Loucy (cell line): ENCODE results near the gene POFUT1.

Experiments
- H2AFZ ChIP-seq: fragments of 200-600 bp; sonication (generic); 2 replicates; pipeline ENCODE4 v1.6.0; 2016; ENCODE audit warnings: antibody characterized with exemption, mild to moderate bottlenecking, low read length, moderate library complexity
- H3F3A ChIP-seq: fragments of 200-600 bp; 2 replicates; pipeline ENCODE4 v1.6.0; 2016; ENCODE audit warnings: antibody characterized with exemption, low read depth, mild to moderate bottlenecking
- H3K27me3 ChIP-seq: fragments of 200-600 bp; sonication (generic); 2 replicates; pipeline ENCODE4 v1.6.1; 2014; ENCODE audit warnings: low read length, mild to moderate bottlenecking; ENCODE audit not compliant: insufficient read depth, poor library complexity, severe bottlenecking
- H3K36me3 ChIP-seq: fragments of 200-600 bp; sonication (generic); 2 replicates; pipeline ENCODE4 v1.6.1; 2016; ENCODE audit warnings: low read length; ENCODE audit not compliant: insufficient read depth
- H3K4me1 ChIP-seq: fragments of 200-600 bp; sonication (generic); 2 replicates; pipeline ENCODE4 v1.5.1; 2014; ENCODE audit warnings: low read length, mild to moderate bottlenecking; ENCODE audit not compliant: insufficient read depth, poor library complexity, severe bottlenecking
- H3K4me2 ChIP-seq: fragments of 200-600 bp; sonication (generic); 2 replicates; pipeline ENCODE4 v1.6.0; 2014; ENCODE audit warnings: antibody characterized with exemption, low read length, low read depth, mild to moderate bottlenecking; ENCODE audit not compliant: poor library complexity, severe bottlenecking
- H3K4me3 ChIP-seq: fragments of 200-600 bp; sonication (generic); 2 replicates; pipeline ENCODE4 v1.5.1; 2014; ENCODE audit warnings: low read length, mild to moderate bottlenecking, mixed read lengths; ENCODE audit not compliant: poor library complexity, severe bottlenecking
- H3K79me2 ChIP-seq: fragments of 200-600 bp; sonication (generic); 2 replicates; pipeline ENCODE4 v1.6.1; 2014; ENCODE audit warnings: low read length; ENCODE audit not compliant: insufficient read depth
- H3K9ac ChIP-seq: fragments of 200-600 bp; sonication (generic); 2 replicates; pipeline ENCODE4 v1.6.0; 2014; ENCODE audit warnings: mild to moderate bottlenecking, low read depth, low read length, moderate library complexity; ENCODE audit not compliant: poor library complexity, severe bottlenecking
- H3K9me2 ChIP-seq: fragments of 200-600 bp; sonication (generic); replicated peaks from 2 replicates; pipeline ENCODE4 v1.6.1; 2016; ENCODE audit warnings: low read depth, low read length, mixed read lengths
- H3K9me3 ChIP-seq: fragments of 200-600 bp; sonication (generic); 2 replicates; pipeline ENCODE4 v1.6.1; 2014; ENCODE audit warnings: mild to moderate bottlenecking, antibody characterized with exemption, low read length, low read depth; ENCODE audit not compliant: insufficient read depth
- H4K20me1 ChIP-seq: fragments of 200-600 bp; sonication (generic); 2 replicates; pipeline ENCODE4 v1.6.0; 2014; ENCODE audit warnings: antibody characterized with exemption, low read length, mild to moderate bottlenecking; ENCODE audit not compliant: insufficient read depth, poor library complexity, severe bottlenecking
- EZH2phosphoT487 ChIP-seq: fragments of 200-600 bp; IDR thresholded peaks from 2 replicates; pipeline ENCODE4 v1.6.1; 2018; ENCODE audit warnings: antibody characterized with exemption, mild to moderate bottlenecking, moderate library complexity, borderline replicate concordance
- TF ChIP-seq, protein P1 (sequence below): fragments of 200-600 bp; sonication (generic); conservative IDR thresholded peaks from 2 replicates; pipeline ENCODE4 v1.5.1; 2014; ENCODE audit warnings: mild to moderate bottlenecking, antibody characterized with exemption, low read length

The POFUT1 gene

DNA sequence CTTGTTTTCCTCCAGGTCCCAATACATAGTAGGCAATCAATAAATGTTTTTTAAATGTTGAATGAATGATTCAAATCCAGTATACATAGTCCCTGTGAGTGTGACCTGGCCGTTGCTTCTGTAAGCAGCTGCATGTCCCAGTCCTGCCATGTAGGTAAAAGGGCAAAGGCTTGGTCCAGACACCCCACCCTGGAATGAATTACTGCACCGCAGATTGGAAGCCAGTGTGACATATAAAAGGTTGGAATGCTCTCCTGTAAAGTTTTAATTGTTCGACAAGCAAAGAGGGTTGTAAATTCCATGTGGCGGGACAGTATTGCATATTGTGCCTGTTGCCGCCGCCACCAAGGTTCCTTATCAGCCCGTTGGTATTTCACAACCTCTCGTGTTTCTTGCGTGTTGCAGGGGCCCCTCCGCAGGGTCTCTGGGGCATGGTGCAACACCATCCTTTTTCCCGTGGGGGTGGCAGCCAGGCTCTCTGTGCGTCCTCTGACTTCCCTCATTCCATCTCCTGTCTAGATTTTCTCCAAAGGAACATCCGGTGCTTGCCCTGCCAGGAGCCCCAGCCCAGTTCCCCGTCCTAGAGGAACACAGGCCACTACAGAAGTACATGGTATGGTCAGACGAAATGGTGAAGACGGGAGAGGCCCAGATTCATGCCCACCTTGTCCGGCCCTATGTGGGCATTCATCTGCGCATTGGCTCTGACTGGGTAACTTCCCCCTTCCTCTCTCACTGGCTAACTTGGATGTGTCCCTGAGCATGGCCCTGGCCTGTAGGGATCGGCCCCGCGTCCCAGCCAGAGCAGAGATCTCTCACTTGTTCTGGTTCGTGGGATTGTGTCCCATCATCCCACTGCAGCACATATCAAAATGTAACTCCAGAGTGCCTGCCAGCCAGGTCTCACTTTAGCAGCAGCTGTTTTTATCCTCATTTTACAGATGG, 20.3 kb downstream of the POFUT1 start:
- Histone ChIP-seq H2AFZ (no peak overlapping the region), H3K9ac (no peak overlapping the region), H3K4me3 (no peak overlapping the region), H3K79me2 (no peaks in the 10 kb centered on the region), H3K27me3 (no peaks in the 10 kb centered on the region), H3K9me3 (no peaks in the 10 kb centered on the region), H3K4me1 (peaks cover 5% of the 10 kb centered on the region), H3F3A (no peaks in the 10 kb centered on the region), H4K20me1 (no peaks in the 10 kb centered on the region), H3K36me3 (peaks cover 48% of the 10 kb centered on the region; the same call in 1 of the 2 replicates), H3K4me2 (no peak overlapping the region), H3K9me2 (no peaks in the 10 kb centered on the region)
- TF ChIP-seq, protein P1, sequence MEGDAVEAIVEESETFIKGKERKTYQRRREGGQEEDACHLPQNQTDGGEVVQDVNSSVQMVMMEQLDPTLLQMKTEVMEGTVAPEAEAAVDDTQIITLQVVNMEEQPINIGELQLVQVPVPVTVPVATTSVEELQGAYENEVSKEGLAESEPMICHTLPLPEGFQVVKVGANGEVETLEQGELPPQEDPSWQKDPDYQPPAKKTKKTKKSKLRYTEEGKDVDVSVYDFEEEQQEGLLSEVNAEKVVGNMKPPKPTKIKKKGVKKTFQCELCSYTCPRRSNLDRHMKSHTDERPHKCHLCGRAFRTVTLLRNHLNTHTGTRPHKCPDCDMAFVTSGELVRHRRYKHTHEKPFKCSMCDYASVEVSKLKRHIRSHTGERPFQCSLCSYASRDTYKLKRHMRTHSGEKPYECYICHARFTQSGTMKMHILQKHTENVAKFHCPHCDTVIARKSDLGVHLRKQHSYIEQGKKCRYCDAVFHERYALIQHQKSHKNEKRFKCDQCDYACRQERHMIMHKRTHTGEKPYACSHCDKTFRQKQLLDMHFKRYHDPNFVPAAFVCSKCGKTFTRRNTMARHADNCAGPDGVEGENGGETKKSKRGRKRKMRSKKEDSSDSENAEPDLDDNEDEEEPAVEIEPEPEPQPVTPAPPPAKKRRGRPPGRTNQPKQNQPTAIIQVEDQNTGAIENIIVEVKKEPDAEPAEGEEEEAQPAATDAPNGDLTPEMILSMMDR = no peak
- no peak for TF ChIP-seq EZH2phosphoT487

DNA sequence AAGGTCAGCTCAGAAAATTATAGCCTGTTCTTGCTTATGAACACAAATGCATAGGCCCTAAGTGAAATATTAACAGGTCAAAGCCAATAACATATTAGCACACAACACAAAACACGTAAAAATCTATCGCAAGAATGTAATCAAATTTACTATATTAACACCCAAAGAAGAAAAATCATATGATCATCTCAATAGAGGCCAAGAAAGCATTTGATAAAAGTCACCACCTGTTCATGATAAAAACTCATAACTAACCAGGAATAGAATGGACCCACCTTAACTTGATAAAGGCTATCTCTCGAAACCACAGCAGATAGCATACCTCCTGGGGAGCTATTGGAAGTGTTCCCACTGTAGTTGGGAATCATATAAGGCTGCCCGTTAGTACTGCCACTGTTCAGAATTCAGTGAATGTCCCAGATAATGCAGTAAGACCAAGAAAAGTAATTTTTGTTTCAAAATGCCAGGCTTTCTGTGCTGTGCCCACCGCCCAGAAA, 21.6 kb downstream of the POFUT1 start:
- peaks cover 47% of the 10 kb centered on the region; the same call in 1 of the 2 replicates for H3K36me3 ChIP-seq
- no peaks in the 10 kb centered on the region for H3K9me2 ChIP-seq
- no peaks in the 10 kb centered on the region for H3K79me2 ChIP-seq

DNA sequence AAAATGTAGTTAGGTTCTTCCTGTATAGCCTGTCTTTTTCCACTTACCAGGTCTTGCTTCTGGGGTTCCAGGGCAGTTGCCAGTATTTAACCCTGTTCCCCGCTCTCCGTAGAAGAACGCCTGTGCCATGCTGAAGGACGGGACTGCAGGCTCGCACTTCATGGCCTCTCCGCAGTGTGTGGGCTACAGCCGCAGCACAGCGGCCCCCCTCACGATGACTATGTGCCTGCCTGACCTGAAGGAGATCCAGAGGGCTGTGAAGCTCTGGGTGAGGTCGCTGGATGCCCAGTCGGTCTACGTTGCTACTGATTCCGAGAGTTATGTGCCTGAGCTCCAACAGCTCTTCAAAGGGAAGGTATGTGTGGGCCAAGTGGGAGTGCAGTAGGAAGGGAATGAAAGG, 23.0 kb downstream of the POFUT1 start:
- Histone ChIP-seq H3K27me3 (no peaks in the 10 kb centered on the region), H3K4me3 (no peak overlapping the region), H3K4me2 (no peak overlapping the region), H3K9ac (no peak overlapping the region), H3K4me1 (peaks cover 5% of the 10 kb centered on the region), H3K36me3 (peaks cover 59% of the 10 kb centered on the region; the same call in 1 of the 2 replicates), H2AFZ (no peak overlapping the region), H3K9me2 (no peaks in the 10 kb centered on the region), H4K20me1 (no peaks in the 10 kb centered on the region), H3F3A (no peaks in the 10 kb centered on the region), H3K79me2 (no peaks in the 10 kb centered on the region), H3K9me3 (no peaks in the 10 kb centered on the region)
- TF ChIP-seq EZH2phosphoT487 = no peak
- TF ChIP-seq, protein P1 = no peak

More for the DNA sequence above, 21.6 kb downstream of the POFUT1 start:
- Histone ChIP-seq H2AFZ (no peak overlapping the region), H3K9ac (no peak overlapping the region), H3K9me3 (no peaks in the 10 kb centered on the region), H3F3A (no peaks in the 10 kb centered on the region), H3K4me1 (peaks cover 5% of the 10 kb centered on the region), H3K4me3 (no peak overlapping the region), H3K27me3 (no peaks in the 10 kb centered on the region), H3K4me2 (no peak overlapping the region), H4K20me1 (no peaks in the 10 kb centered on the region)
- TF ChIP-seq, protein P1 = no peak
- TF ChIP-seq EZH2phosphoT487 = no peak
